ENCODE measurements around the gene HTR3E.
"Not testable (repeated sequence)": the region's sequence is repeated elsewhere in the genome, so short reads cannot be mapped to it uniquely, and the experiment has no call there.

Gene HTR3E

GRCh38 chr3:184081116-184081830 is 15.6 kb upstream of the HTR3E start:
- Mint-ChIP-seq H3K4me1 (peaks cover 10% of the 10 kb centered on the region), H3K9me3 (peaks cover 15% of the 10 kb centered on the region), H3K27ac (no peak overlapping the region), H3K36me3 (peaks cover 10% of the 10 kb centered on the region), H3K27me3 (peaks cover 3% of the 10 kb centered on the region), H3K4me3 (no peak overlapping the region)
- CTCF ChIA-PET: interaction anchor here (1.0 kb wide), 1 partner anchor 185 kb away, joined by 3 read pairs; no protein-coding TSS in a partner anchor
- no peak for DNase-seq

- H3K36me3 Mint-ChIP-seq: peaks cover 10% of the 10 kb centered on the region
- CTCF ChIA-PET: no interaction called here
- DNase-seq: no peak
- H3K27ac Mint-ChIP-seq: no peak overlapping the region
- peaks cover 18% of the 10 kb centered on the region for H3K9me3 Mint-ChIP-seq
- H3K4me3 Mint-ChIP-seq: no peak overlapping the region
- H3K4me1 Mint-ChIP-seq: peaks cover 13% of the 10 kb centered on the region
- H3K27me3 Mint-ChIP-seq: peaks cover 3% of the 10 kb centered on the region
These were observed 14.8 kb upstream of the HTR3E start for GRCh38 chr3:184082034-184082433.

DNA sequence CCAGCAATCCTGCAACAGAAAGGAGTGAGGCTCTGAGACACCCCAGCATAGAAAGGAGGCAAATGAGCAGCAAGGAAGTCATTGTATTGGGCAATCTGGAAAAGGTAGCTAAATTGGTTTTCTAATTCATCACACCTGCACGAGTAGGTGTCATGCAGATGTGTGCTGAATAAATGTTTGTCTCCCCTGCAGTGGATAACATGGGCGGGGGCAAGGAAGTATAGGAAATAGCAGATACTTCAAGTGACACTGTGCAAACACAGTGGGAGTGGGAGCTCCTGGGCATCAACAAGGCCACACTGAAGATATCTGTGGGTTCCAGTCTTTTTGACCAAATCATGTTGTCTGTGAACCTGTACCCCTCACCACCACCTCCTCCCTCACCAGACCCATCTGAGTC is 14.4 kb upstream of the HTR3E start:
- peaks cover 18% of the 10 kb centered on the region for H3K9me3 Mint-ChIP-seq
- H3K27me3 Mint-ChIP-seq: peaks cover 3% of the 10 kb centered on the region
- no peak overlapping the region for H3K4me3 Mint-ChIP-seq
- peaks cover 13% of the 10 kb centered on the region for H3K4me1 Mint-ChIP-seq
- H3K36me3 Mint-ChIP-seq: peaks cover 12% of the 10 kb centered on the region
- no peak overlapping the region for H3K27ac Mint-ChIP-seq
- DNase-seq: no peak
- CTCF ChIA-PET: no interaction called here

DNA sequence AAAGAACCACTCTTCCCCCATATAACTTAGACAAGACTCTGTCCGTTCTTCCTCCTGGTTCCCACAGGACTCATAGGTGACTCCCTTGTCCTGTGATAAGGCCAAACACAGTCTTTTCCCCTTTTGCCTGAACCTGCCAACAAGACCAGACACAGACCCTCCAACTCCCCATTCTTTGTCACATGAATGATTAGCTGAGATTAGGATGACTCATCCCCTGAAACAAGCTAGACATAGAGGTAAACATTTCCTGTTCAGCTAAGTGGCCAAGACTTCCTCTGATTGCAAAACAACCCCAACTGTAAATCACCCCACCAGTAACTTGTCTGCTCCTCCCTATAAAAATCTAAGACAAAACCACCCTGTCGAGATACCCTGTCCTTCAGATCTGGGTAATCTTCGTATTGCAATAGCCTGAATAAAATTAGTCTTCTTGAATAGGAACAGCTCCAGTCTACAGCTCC is 11.4 kb upstream of the HTR3E start:
- no peak overlapping the region for H3K4me3 Mint-ChIP-seq
- peaks cover 12% of the 10 kb centered on the region for H3K36me3 Mint-ChIP-seq
- peaks cover 20% of the 10 kb centered on the region for H3K9me3 Mint-ChIP-seq
- peaks cover 13% of the 10 kb centered on the region for H3K4me1 Mint-ChIP-seq
- H3K27me3 Mint-ChIP-seq: no peaks in the 10 kb centered on the region
- CTCF ChIA-PET: no interaction called here
- H3K27ac Mint-ChIP-seq: peak overlapping the region; percentile 75
- DNase-seq: no peak

DNA sequence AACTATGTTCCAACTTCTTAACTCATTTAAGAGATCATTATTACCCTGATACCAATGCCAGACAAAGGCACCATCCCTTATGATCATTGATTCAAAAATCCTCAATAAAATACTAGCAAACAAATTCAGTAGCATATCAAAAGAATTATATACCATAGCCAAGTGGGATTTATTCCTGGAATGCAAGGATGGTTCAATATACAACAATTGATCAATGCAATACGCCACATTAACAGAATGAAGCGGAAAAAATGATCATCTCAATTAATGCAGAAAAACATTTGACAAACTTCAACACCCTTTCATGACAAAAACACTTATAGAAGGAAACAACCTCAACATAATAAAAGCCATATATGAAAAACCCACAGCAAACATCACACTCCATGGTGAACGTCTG is 4.7 kb upstream of the HTR3E start:
- Mint-ChIP-seq H3K4me3 (no peak overlapping the region), H3K27me3 (peaks cover 8% of the 10 kb centered on the region), H3K9me3 (peaks cover 18% of the 10 kb centered on the region), H3K36me3 (peaks cover 2% of the 10 kb centered on the region), H3K4me1 (no peaks in the 10 kb centered on the region), H3K27ac (no peak overlapping the region)
- CTCF ChIA-PET: no interaction called here
- no peak for DNase-seq

DNA sequence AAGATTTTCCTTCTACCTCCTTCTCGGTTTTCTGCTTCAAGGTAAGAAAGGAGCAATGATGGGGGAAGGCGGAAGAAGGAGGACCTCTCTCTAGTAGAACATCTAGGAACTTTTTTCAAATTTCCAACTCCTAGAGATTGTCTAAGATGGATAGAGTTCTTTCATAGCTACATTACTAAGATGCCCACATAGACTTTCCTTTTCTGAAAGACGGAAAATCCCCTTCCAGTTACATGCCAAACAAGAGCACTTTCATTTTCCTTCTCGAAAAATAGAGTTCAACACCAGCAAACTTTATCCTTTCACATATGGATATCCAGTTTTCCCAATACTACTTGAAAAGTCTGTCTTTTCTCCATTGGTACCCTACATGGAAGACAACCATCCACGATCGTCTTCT is 692 bp downstream of the HTR3E start:
- H3K27ac Mint-ChIP-seq: no peak overlapping the region
- no peak overlapping the region for H3K4me3 Mint-ChIP-seq
- H3K27me3 Mint-ChIP-seq: peaks cover 21% of the 10 kb centered on the region
- H3K9me3 Mint-ChIP-seq: peaks cover 4% of the 10 kb centered on the region
- DNase-seq: no peak
- no peaks in the 10 kb centered on the region for H3K4me1 Mint-ChIP-seq
- CTCF ChIA-PET: no interaction called here
- H3K36me3 Mint-ChIP-seq: no peaks in the 10 kb centered on the region

GRCh38 chr3:184099806-184100686 is 3.2 kb downstream of the HTR3E start:
- H3K27ac Mint-ChIP-seq: no peak overlapping the region
- no peaks in the 10 kb centered on the region for H3K4me1 Mint-ChIP-seq
- no peak overlapping the region for H3K4me3 Mint-ChIP-seq
- no peak for DNase-seq
- CTCF ChIA-PET: no interaction called here
- no peaks in the 10 kb centered on the region for H3K9me3 Mint-ChIP-seq
- H3K36me3 Mint-ChIP-seq: no peaks in the 10 kb centered on the region
- H3K27me3 Mint-ChIP-seq: peaks cover 18% of the 10 kb centered on the region

DNA sequence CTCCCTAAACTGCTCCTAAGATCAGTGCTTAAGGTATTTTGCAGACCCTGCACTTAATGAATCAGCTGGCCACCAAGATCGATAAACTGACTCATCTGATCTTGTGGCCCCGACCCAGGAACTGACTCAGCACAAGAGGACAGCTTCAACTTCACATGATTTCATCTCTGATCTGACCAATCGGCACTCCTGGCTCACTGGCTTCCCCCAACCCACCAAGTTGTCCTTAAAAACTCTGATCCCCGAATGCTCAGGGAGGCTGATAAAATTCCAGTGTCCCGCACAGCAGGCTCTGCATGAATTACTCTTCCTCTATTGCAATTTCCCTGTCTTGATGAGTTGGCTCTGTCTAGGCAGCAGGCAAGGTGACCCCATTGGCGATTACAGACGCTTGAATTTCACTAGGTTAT is 13.5 kb downstream of the HTR3E start:
- Mint-ChIP-seq H3K4me3 (no peak overlapping the region), H3K36me3 (no peaks in the 10 kb centered on the region), H3K27me3 (peaks cover 21% of the 10 kb centered on the region), H3K27ac (no peak overlapping the region), H3K9me3 (no peaks in the 10 kb centered on the region), H3K4me1 (no peaks in the 10 kb centered on the region)
- no peak for DNase-seq
- CTCF ChIA-PET: no interaction called here

- DNase-seq: no peak
- Mint-ChIP-seq H3K9me3 (no peaks in the 10 kb centered on the region), H3K36me3 (no peaks in the 10 kb centered on the region), H3K4me3 (no peak overlapping the region), H3K27me3 (peaks cover 23% of the 10 kb centered on the region), H3K27ac (no peak overlapping the region), H3K4me1 (no peaks in the 10 kb centered on the region)
- CTCF ChIA-PET: interaction anchor here (1.0 to 1.3 kb wide), 2 partner anchors 14 to 211 kb away, joined by 3 to 4 read pairs; no protein-coding TSS in a partner anchor
These were observed 19.2 kb downstream of the HTR3E start for GRCh38 chr3:184116017-184116416.

DNA sequence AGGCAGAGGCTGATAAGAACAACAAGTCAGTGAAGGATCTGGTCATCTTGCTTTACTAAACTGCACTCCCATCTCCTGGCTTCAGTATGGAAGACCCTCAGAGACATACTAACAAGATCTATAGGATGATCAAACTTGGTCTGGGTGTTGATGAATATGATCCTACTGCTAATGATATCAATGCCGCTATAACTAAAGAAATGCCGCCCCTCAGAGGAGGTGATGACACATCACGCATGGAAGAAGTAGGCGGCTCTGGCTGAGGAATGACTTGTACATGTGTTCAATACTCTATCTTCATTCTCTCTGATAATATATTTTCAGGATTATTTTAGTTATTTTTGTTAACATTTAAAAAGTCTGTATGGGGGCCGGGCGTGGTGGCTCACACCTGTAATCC is 20.8 kb downstream of the HTR3E start:
- Mint-ChIP-seq H3K4me1 (no peaks in the 10 kb centered on the region), H3K9me3 (no peaks in the 10 kb centered on the region), H3K27ac (no peak overlapping the region), H3K36me3 (no peaks in the 10 kb centered on the region), H3K27me3 (peaks cover 20% of the 10 kb centered on the region), H3K4me3 (no peak overlapping the region)
- CTCF ChIA-PET: interaction anchor here (0.7 kb wide), 1 partner anchor 910 kb away, joined by 3 read pairs; no protein-coding TSS in a partner anchor
- no peak for DNase-seq

DNA sequence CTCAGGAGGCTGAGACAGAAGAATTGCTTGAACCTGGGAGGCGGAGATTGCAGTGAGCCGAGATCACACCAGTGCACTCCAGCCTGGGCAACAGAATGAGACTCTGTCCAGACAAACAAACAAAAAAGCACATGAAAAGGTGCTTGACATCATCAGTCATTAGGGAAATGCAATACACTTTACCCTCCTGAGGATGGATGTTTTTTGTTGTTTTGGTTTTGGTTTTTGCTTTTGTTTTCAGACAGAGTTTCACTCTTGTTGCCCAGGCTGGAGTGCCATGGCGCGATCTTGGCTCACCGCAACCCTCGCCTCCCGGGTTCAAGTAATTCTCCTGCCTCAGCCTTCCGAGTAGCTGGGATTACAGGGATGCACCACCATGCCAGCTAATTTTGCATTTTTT is 24.2 kb downstream of the HTR3E start:
- H3K4me3 Mint-ChIP-seq, H3K27ac Mint-ChIP-seq, H3K4me1 Mint-ChIP-seq, DNase-seq, H3K9me3 Mint-ChIP-seq, H3K36me3 Mint-ChIP-seq, H3K27me3 Mint-ChIP-seq: not testable (repeated sequence)
- CTCF ChIA-PET: interaction anchor here (1.5 kb wide), 1 partner anchor 226 kb away, joined by 4 read pairs; no protein-coding TSS in a partner anchor

DNA sequence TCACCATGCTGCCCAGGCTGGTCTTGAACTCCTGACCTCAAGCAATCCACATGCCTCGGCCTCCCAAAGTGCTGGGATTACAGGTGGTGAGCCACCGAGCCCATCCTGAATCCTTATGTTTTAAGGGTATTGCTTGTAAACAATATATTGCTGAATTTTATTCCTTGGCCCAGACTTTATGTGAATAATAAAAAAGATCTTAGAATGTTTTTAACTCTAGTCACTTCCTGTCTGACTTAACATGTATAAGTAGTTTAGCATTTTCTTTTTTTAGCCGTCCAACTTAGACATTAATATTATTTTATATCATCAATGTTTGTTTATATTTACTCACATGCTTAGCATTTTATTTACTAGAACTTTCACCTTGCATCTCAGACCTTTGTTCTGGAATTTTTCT is 29.1 kb downstream of the HTR3E start:
- Mint-ChIP-seq H3K9me3 (no peaks in the 10 kb centered on the region), H3K4me3 (no peak overlapping the region), H3K27ac (no peak overlapping the region), H3K36me3 (no peaks in the 10 kb centered on the region), H3K27me3 (peaks cover 9% of the 10 kb centered on the region), H3K4me1 (no peaks in the 10 kb centered on the region)
- no peak for DNase-seq
- CTCF ChIA-PET: no interaction called here

- H3K9me3 Mint-ChIP-seq: no peaks in the 10 kb centered on the region
These were observed 32.1 kb downstream of the HTR3E start for GRCh38 chr3:184129012-184129411.

DNA sequence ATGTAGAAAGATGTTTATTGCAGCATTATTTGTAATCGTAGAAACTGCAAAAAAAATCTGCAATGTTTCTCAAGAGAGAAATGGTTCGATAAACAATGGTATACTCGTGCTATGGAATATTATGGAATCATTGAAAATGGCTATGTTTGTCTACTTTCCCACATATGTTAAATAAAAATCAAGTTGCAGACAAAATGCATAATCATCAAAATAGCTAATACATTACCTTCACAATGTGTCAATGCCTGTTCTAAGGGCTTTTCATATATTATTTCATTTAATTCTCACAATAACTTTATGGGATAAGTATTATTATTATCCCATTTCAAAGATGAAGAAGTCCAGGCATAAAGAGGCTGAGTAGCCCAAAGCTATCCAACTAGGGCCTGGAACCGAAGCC is 36.1 kb downstream of the HTR3E start:
- Mint-ChIP-seq H3K27me3 (peaks cover 24% of the 10 kb centered on the region), H3K36me3 (peaks cover 15% of the 10 kb centered on the region), H3K27ac (no peak overlapping the region), H3K4me3 (no peak overlapping the region), H3K9me3 (no peaks in the 10 kb centered on the region), H3K4me1 (peaks cover 33% of the 10 kb centered on the region)
- CTCF ChIA-PET: no interaction called here
- no peak for DNase-seq

More at GRCh38 chr3:184129012-184129411, 32.1 kb downstream of the HTR3E start:
- Mint-ChIP-seq H3K4me1 (peaks cover 8% of the 10 kb centered on the region), H3K27me3 (peaks cover 19% of the 10 kb centered on the region), H3K4me3 (no peak overlapping the region), H3K36me3 (no peaks in the 10 kb centered on the region), H3K27ac (no peak overlapping the region)
- peak; percentile 43 for DNase-seq
- CTCF ChIA-PET: interaction anchor here (0.6 to 1.8 kb wide), 3 partner anchors 16 to 233 kb away, joined by 3 to 7 read pairs (median 3); no protein-coding TSS in a partner anchor

Data from activated naive CD4-positive, alpha-beta T cell treated with anti-CD3 and anti-CD28 coated beads, Interleukin-2, amount 10 ng/mL, durations not matched to agents 7 days and 5 days (primary cell).